HepG2 (cell line): ENCODE measurements around the gene GRB10. TPM values are rescaled to one million over a fixed set of nuclear protein-coding genes. Genes with fewer than 3 reads are reported as not detected.

Source experiments
- E2F1 ChIP-seq: sonication (generic); formaldehyde crosslinking; IDR thresholded peaks from 2 replicates; pipeline ENCODE4 v1.5.0; 2020; ENCODE audit warnings: missing genetic modification reagents
- GPBP1L1 ChIP-seq: sonication (generic); formaldehyde crosslinking; IDR thresholded peaks from 2 replicates; pipeline ENCODE4 v1.5.0; 2020; ENCODE audit warnings: mild to moderate bottlenecking, missing genetic modification reagents
- MAFF ChIP-seq: IDR thresholded peaks from 2 replicates; pipeline ENCODE4 v1.6.1; 2011; ENCODE audit warnings: low read depth, low read length, improper control_type of control experiment
- MZF1 ChIP-seq: sonication (generic); formaldehyde crosslinking; IDR thresholded peaks from 2 replicates; pipeline ENCODE4 v1.8.1; 2023; ENCODE audit warnings: mild to moderate bottlenecking, missing genetic modification reagents, borderline replicate concordance
- NCOA5 ChIP-seq: sonication (generic); formaldehyde crosslinking; IDR thresholded peaks from 2 replicates; pipeline ENCODE4 v1.4.0; 2020; ENCODE audit warnings: missing genetic modification reagents
- NRL ChIP-seq: sonication (generic); formaldehyde crosslinking; IDR thresholded peaks from 2 replicates; pipeline ENCODE4 v1.5.0; 2020; ENCODE audit warnings: missing genetic modification reagents, mild to moderate bottlenecking, moderate library complexity, borderline replicate concordance
- SYNCRIP ChIP-seq: fragments of 200-400 bp; formaldehyde crosslinking; IDR thresholded peaks from 2 replicates; pipeline ENCODE4 v1.6.1; 2018; ENCODE audit warnings: mild to moderate bottlenecking, low read depth, low read length; ENCODE audit not compliant: insufficient read depth
- TCF12 ChIP-seq, 2 experiments: fragments of 450-650 bp in 1 of 2; sonication (generic) in 1 of 2; formaldehyde crosslinking in 1 of 2; IDR thresholded peaks; 2 replicates each; pipeline versions ENCODE4 v1.6.1 to v1.8.0; 2017 to 2022; ENCODE audit warnings: antibody characterized with exemption in 1 of 2, mild to moderate bottlenecking in 1 of 2, missing genetic modification reagents in 1 of 2, moderate library complexity in 1 of 2
- THAP11 ChIP-seq: IDR thresholded peaks from 2 replicates; pipeline ENCODE4 v1.6.1; 2016; ENCODE audit warnings: missing biosample characterization, missing genetic modification reagents
- U2AF2 ChIP-seq: fragments of 200-400 bp; formaldehyde crosslinking; IDR thresholded peaks from 2 replicates; pipeline ENCODE4 v1.6.1; 2017; ENCODE audit warnings: low read depth, mild to moderate bottlenecking, low read length
- ZMYM4 ChIP-seq: sonication (generic); formaldehyde crosslinking; IDR thresholded peaks from 2 replicates; pipeline ENCODE4 v1.8.1; 2023; ENCODE audit warnings: mild to moderate bottlenecking, missing genetic modification reagents
- ZNF224 ChIP-seq: sonication (generic); formaldehyde crosslinking; IDR thresholded peaks from 2 replicates; pipeline ENCODE4 v1.5.0; 2020; ENCODE audit warnings: mild to moderate bottlenecking, missing genetic modification reagents
- ZNF432 ChIP-seq: sonication (generic); formaldehyde crosslinking; IDR thresholded peaks from 2 replicates; pipeline ENCODE4 v1.5.0; 2020; ENCODE audit warnings: missing genetic modification reagents, mild to moderate bottlenecking, borderline replicate concordance
- ZNF687 ChIP-seq: sonication (generic); formaldehyde crosslinking; IDR thresholded peaks from 2 replicates; pipeline ENCODE4 v1.5.1; 2020; ENCODE audit warnings: mild to moderate bottlenecking, missing genetic modification reagents, moderate library complexity
- ZNF75D ChIP-seq: sonication (generic); formaldehyde crosslinking; IDR thresholded peaks from 2 replicates; pipeline ENCODE4 v1.8.1; 2023; ENCODE audit warnings: missing genetic modification reagents, mild to moderate bottlenecking, borderline replicate concordance
- polyA plus RNA-seq, 8 experiments: library from polyadenylated mRNA; depleted of rRNA in 3 of 8; stranded (reverse) in 7 of 8; unstranded in 1 of 8; fragments of >200 nt; fragmentation: Illumina TruSeq in 4 of 8; extraction: Trizol in 4 of 8; gene quantifications; 2 replicates each; pipeline versions ENCODE4 v1.2.1 to v1.2.3, GENCODE V29; 2011 to 2016; ENCODE audit warnings: low read depth in 4 of 8, missing spikeins in 1 of 8, mixed read lengths in 1 of 8; ENCODE audit not compliant: insufficient read depth in 1 of 8
- total RNA-seq, 5 experiments: library from RNA; depleted of rRNA; stranded (reverse); fragments of >200 nt; fragmentation: Illumina TruSeq; extraction: Trizol; gene quantifications; 2 replicates each; pipeline ENCODE4 v1.2.3, GENCODE V29; 2016; ENCODE audit warnings: low read depth in 1 of 5
- TF ChIP-seq, protein P1 (sequence below): sonication (generic); formaldehyde crosslinking; conservative IDR thresholded peaks from 2 replicates; pipeline ENCODE4 v1.4.0; 2020; ENCODE audit warnings: missing genetic modification reagents
- TF ChIP-seq, protein P2 (sequence below): sonication (generic); formaldehyde crosslinking; IDR thresholded peaks from 2 replicates; pipeline ENCODE4 v1.4.0; 2020; ENCODE audit warnings: missing genetic modification reagents
- TF ChIP-seq, protein P3 (sequence below): sonication (generic); formaldehyde crosslinking; IDR thresholded peaks from 2 replicates; pipeline ENCODE4 v1.8.0; 2023; ENCODE audit warnings: mild to moderate bottlenecking, missing genetic modification reagents

GRB10 gene
- total and polyA plus RNA-seq, 2 of the 13 experiments (the other 11 are each of a cell fraction or from before 2014, with no cell fraction given) = 4.0 to 6.8 TPM

DNA sequence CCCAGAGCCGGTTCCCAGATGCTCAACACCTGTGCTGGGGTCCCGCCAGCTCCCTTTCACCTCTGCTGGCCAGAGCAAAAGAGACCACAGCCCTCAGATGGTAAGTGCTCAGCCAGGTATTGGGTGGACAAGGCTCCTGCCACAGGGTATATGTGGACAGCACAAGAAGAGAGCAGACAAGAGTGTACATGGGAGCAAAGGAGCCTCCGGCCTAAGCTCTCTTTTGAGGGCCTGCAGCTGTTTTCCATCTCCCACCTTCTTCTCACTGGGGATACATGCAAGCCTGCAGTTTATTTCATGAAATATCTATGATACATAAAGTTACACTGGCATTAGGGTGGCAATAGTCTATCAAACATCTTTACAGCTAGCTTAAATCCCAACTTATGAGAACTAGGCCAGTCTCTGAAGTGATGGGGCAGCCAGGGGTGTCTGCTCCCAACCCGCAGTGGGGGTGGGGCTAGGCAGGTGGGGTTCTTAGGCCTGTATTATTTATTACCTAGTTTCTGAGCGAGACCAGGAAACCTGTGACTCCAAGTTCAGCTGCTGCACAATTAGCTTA lies 167.1 kb downstream of the GRB10 start (continued):
- TF ChIP-seq TCF12 (IDR thresholded peaks at IDR 0.05) (no peak), TCF12 (CRISPR knock-in tag; IDR thresholded peaks at IDR 0.05) (no peak), E2F1 (CRISPR knock-in tag) (no peak), ZNF432 (CRISPR knock-in tag) (no peak), NCOA5 (CRISPR knock-in tag) (no peak), ZNF75D (CRISPR knock-in tag) (no peak), ZNF687 (CRISPR knock-in tag) (peak; percentile 40), GPBP1L1 (CRISPR knock-in tag) (no peak), NRL (CRISPR knock-in tag) (0 out of 2 replicates have a peak, but pooled peaks have one; percentile 44), U2AF2 (no peak), MAFF (no peak), SYNCRIP (no peak), MZF1 (CRISPR knock-in tag) (no peak), ZMYM4 (CRISPR knock-in tag) (no peak), THAP11 (no peak), ZNF224 (CRISPR knock-in tag) (0 out of 2 replicates have a peak, but pooled peaks have one; percentile 3)
- TF ChIP-seq, protein P1, sequence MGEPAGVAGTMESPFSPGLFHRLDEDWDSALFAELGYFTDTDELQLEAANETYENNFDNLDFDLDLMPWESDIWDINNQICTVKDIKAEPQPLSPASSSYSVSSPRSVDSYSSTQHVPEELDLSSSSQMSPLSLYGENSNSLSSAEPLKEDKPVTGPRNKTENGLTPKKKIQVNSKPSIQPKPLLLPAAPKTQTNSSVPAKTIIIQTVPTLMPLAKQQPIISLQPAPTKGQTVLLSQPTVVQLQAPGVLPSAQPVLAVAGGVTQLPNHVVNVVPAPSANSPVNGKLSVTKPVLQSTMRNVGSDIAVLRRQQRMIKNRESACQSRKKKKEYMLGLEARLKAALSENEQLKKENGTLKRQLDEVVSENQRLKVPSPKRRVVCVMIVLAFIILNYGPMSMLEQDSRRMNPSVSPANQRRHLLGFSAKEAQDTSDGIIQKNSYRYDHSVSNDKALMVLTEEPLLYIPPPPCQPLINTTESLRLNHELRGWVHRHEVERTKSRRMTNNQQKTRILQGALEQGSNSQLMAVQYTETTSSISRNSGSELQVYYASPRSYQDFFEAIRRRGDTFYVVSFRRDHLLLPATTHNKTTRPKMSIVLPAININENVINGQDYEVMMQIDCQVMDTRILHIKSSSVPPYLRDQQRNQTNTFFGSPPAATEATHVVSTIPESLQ (CRISPR knock-in tag) = no peak
- TF ChIP-seq, protein P2, sequence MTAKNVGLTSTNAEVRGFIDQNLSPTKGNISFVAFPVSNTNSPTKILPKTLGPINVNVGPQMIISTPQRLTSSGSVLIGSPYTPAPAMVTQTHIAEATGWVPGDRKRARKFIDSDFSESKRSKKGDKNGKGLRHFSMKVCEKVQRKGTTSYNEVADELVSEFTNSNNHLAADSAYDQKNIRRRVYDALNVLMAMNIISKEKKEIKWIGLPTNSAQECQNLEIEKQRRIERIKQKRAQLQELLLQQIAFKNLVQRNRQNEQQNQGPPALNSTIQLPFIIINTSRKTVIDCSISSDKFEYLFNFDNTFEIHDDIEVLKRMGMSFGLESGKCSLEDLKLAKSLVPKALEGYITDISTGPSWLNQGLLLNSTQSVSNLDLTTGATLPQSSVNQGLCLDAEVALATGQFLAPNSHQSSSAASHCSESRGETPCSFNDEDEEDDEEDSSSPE (CRISPR knock-in tag) = no peak; the same call in 1 of the 2 replicates
- TF ChIP-seq, protein P3, sequence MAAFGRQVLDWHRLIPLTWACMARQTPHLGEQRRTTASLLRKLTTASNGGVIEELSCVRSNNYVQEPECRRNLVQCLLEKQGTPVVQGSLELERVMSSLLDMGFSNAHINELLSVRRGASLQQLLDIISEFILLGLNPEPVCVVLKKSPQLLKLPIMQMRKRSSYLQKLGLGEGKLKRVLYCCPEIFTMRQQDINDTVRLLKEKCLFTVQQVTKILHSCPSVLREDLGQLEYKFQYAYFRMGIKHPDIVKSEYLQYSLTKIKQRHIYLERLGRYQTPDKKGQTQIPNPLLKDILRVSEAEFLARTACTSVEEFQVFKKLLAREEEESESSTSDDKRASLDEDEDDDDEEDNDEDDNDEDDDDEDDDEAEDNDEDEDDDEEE (CRISPR knock-in tag) = no peak
